Mesenchymal stem cell (in vitro differentiated cells and primary cell): ENCODE data around the gene GSK3B.

ENCODE experiments used
- DNase-seq: peaks from one replicate; pipeline ENCODE4 v3.0.0-alpha.2; 2013
- H2AFZ ChIP-seq: one replicate; pipeline ENCODE4 v1.6.1; 2013; ENCODE audit warnings: low read depth, mild to moderate bottlenecking, control low read depth, inconsistent platforms, low read length, moderate library complexity
- H2AK5ac ChIP-seq: 2 replicates; pipeline ENCODE4 v1.6.1; 2013; ENCODE audit warnings: low read length, moderate library complexity, mild to moderate bottlenecking, inconsistent platforms; ENCODE audit not compliant: severe bottlenecking
- H2BK120ac ChIP-seq: one replicate; pipeline ENCODE4 v1.6.1; 2013; ENCODE audit warnings: low read depth, mild to moderate bottlenecking, inconsistent platforms, low read length, moderate library complexity
- H2BK12ac ChIP-seq, 2 experiments: one replicate each; pipeline ENCODE4 v1.6.1; 2013; ENCODE audit warnings: inconsistent platforms in 2 of 2, low read length in 2 of 2, mild to moderate bottlenecking in 2 of 2, moderate library complexity in 2 of 2, control low read depth in 1 of 2
- H2BK15ac ChIP-seq: one replicate; pipeline ENCODE4 v1.6.1; 2013; ENCODE audit warnings: mild to moderate bottlenecking, low read depth, inconsistent platforms; ENCODE audit not compliant: poor library complexity, severe bottlenecking
- H2BK5ac ChIP-seq: 2 replicates; pipeline ENCODE4 v1.6.1; 2013; ENCODE audit warnings: low read depth, mild to moderate bottlenecking, low read length, control low read depth, inconsistent platforms; ENCODE audit not compliant: poor library complexity, severe bottlenecking
- H3K14ac ChIP-seq, 2 experiments: one replicate each; pipeline ENCODE4 v1.6.1; 2013; ENCODE audit warnings: inconsistent platforms in 2 of 2, low read length in 2 of 2, control low read depth in 1 of 2, mild to moderate bottlenecking in 1 of 2, moderate library complexity in 1 of 2
- H3K18ac ChIP-seq, 2 experiments: one replicate each; pipeline ENCODE4 v1.6.1; 2013; ENCODE audit warnings: inconsistent platforms in 2 of 2, low read length in 2 of 2, control low read depth in 1 of 2, low read depth in 1 of 2, mild to moderate bottlenecking in 1 of 2
- H3K23ac ChIP-seq, 2 experiments: one replicate each; pipeline ENCODE4 v1.6.1; 2013; ENCODE audit warnings: inconsistent platforms in 2 of 2, low read length in 2 of 2, mild to moderate bottlenecking in 2 of 2, moderate library complexity in 2 of 2, control low read depth in 1 of 2
- H3K27ac ChIP-seq: 2 replicates; pipeline ENCODE4 v1.5.1; 2013; ENCODE audit warnings: mild to moderate bottlenecking, moderate library complexity, low read length, control low read depth, inconsistent platforms; ENCODE audit not compliant: poor library complexity, severe bottlenecking
- H3K27me3 ChIP-seq, 2 experiments: 2 replicates each; pipeline versions ENCODE4 v1.6.1 to v1.7.0; 2013; ENCODE audit warnings: low read length in 2 of 2, mild to moderate bottlenecking in 2 of 2, moderate library complexity in 2 of 2, control low read depth in 1 of 2, inconsistent platforms in 1 of 2; ENCODE audit not compliant: control insufficient read depth in 1 of 2, insufficient read depth in 1 of 2
- H3K36me3 ChIP-seq, 2 experiments: 2 replicates each; pipeline versions ENCODE4 v1.6.1 to v1.7.0; 2013; ENCODE audit warnings: low read length in 2 of 2, control low read depth in 1 of 2, inconsistent platforms in 1 of 2, low read depth in 1 of 2, mild to moderate bottlenecking in 1 of 2; ENCODE audit not compliant: insufficient read depth in 2 of 2, control insufficient read depth in 1 of 2
- H3K4ac ChIP-seq, 2 experiments: one replicate each; pipeline ENCODE4 v1.6.1; 2013; ENCODE audit warnings: inconsistent platforms in 2 of 2, low read length in 2 of 2, mild to moderate bottlenecking in 2 of 2, moderate library complexity in 2 of 2, control low read depth in 1 of 2, low read depth in 1 of 2
- H3K4me1 ChIP-seq: 2 replicates; pipeline ENCODE4 v1.6.1; 2013; ENCODE audit warnings: low read depth, low read length, control low read depth; ENCODE audit not compliant: control insufficient read depth, insufficient read depth
- H3K4me2 ChIP-seq: 2 replicates; pipeline ENCODE4 v1.6.1; 2013; ENCODE audit warnings: low read length, mild to moderate bottlenecking, inconsistent platforms; ENCODE audit not compliant: poor library complexity, severe bottlenecking
- H3K4me3 ChIP-seq, 2 experiments: 2 replicates each; pipeline versions ENCODE4 v1.5.1 to v1.7.0; 2013; ENCODE audit warnings: low read length in 2 of 2, mild to moderate bottlenecking in 2 of 2, control low read depth in 1 of 2, low read depth in 1 of 2; ENCODE audit not compliant: insufficient read depth in 1 of 2
- H3K79me1 ChIP-seq: replicated peaks from 2 replicates; pipeline ENCODE4 v1.6.1; 2013; ENCODE audit warnings: mild to moderate bottlenecking, control low read depth, low read length, inconsistent platforms; ENCODE audit not compliant: poor library complexity, severe bottlenecking
- H3K9ac ChIP-seq: 2 replicates; pipeline ENCODE4 v1.7.0; 2013; ENCODE audit warnings: mild to moderate bottlenecking, low read length, moderate library complexity
- H3K9me3 ChIP-seq: 2 replicates; pipeline ENCODE4 v1.7.0; 2013; ENCODE audit warnings: mild to moderate bottlenecking, low read length; ENCODE audit not compliant: control insufficient read depth
- H4K8ac ChIP-seq: one replicate; pipeline ENCODE4 v1.6.1; 2013; ENCODE audit warnings: inconsistent platforms, mild to moderate bottlenecking, low read length, moderate library complexity
- H4K91ac ChIP-seq: one replicate; pipeline ENCODE4 v1.6.1; 2013; ENCODE audit warnings: mild to moderate bottlenecking, low read length, inconsistent platforms
- WGBS: methylation state at CpG from one replicate; pipeline ENCODE4 v1.1.7; 2013; ENCODE audit warnings: mixed read lengths; 5-methylcytosine and 5-hydroxymethylcytosine counted together

Gene GSK3B

GRCh38 chr3:119800844-119801243 is 293.4 kb downstream of the GSK3B start:
- Histone ChIP-seq H3K9me3 (no peaks in the 10 kb centered on the region), H2BK15ac (no peak overlapping the region), H2AK5ac (no peak overlapping the region), H3K4me3 (no peak overlapping the region), H3K27me3 (peaks cover 7 to 40% of the 10 kb centered on the region in 2 experiments), H2BK5ac (no peak overlapping the region), H3K79me1 (no peaks in the 10 kb centered on the region), H3K23ac (no peak overlapping the region), H3K27ac (no peak overlapping the region), H3K9ac (no peak overlapping the region), H3K36me3 (no peaks in the 10 kb centered on the region), H3K14ac (no peak overlapping the region), H2BK12ac (no peak overlapping the region), H2BK120ac (no peak overlapping the region), H3K4me2 (no peak overlapping the region), H3K4ac (no peak overlapping the region), H4K91ac (no peak overlapping the region), H2AFZ (no peak overlapping the region), H3K18ac (no peak overlapping the region), H3K4me1 (no peaks in the 10 kb centered on the region), H4K8ac (no peak overlapping the region)
- DNase-seq = no peak
- 92% methylated on average over 3 of the region's 4 CpGs for WGBS

GRCh38 chr3:119796785-119797184 is 297.5 kb downstream of the GSK3B start:
- H2BK5ac ChIP-seq = no peak overlapping the region
- no peaks in the 10 kb centered on the region for H3K9me3 ChIP-seq
- H3K79me1 ChIP-seq = no peaks in the 10 kb centered on the region
- no peak overlapping the region for H3K9ac ChIP-seq
- no peak overlapping the region for H3K4ac ChIP-seq
- WGBS = 63% methylated on average over 1 of the region's 2 CpGs
- H3K18ac ChIP-seq = no peak overlapping the region
- peaks cover 6 to 23% of the 10 kb centered on the region in 2 experiments for H3K27me3 ChIP-seq
- no peak overlapping the region for H3K27ac ChIP-seq
- H3K4me2 ChIP-seq = no peak overlapping the region
- no peak overlapping the region for H3K4me3 ChIP-seq
- H3K23ac ChIP-seq = no peak overlapping the region
- H2BK120ac ChIP-seq = no peak overlapping the region
- H4K91ac ChIP-seq = no peak overlapping the region
- no peak overlapping the region for H2AFZ ChIP-seq
- no peaks in the 10 kb centered on the region for H3K36me3 ChIP-seq
- DNase-seq = no peak
- no peak overlapping the region for H2BK15ac ChIP-seq
- no peak overlapping the region for H3K14ac ChIP-seq
- no peak overlapping the region for H2BK12ac ChIP-seq
- H4K8ac ChIP-seq = no peak overlapping the region
- peaks cover 2% of the 10 kb centered on the region for H3K4me1 ChIP-seq
- H2AK5ac ChIP-seq = no peak overlapping the region

DNA sequence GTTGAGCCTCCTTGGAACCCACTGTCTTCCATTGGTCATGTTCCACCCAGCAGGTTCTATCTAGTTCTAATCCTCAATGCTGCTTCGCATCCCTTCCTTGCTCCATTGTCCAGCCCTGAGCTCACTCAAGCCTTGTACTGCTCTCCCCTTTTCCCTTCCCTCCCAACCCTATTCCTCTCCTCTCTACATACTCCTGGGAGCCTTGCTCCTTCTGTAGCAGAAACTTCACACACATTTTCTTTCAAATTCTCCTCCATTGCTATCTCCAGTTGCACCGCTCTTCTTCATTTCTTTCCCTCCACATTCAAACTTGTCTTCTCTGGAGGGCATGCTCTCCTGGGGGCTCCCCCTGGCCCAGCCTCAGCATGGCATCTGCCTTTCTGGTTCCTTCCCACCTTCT is 297.9 kb downstream of the GSK3B start:
- H3K4me3 ChIP-seq = no peak overlapping the region
- no peak overlapping the region for H3K9ac ChIP-seq
- H3K14ac ChIP-seq = no peak overlapping the region
- no peak overlapping the region for H3K18ac ChIP-seq
- no peaks in the 10 kb centered on the region for H3K36me3 ChIP-seq
- no peak overlapping the region for H4K8ac ChIP-seq
- H3K23ac ChIP-seq = no peak overlapping the region
- no peak overlapping the region for H3K4me2 ChIP-seq
- no peak overlapping the region for H3K27ac ChIP-seq
- H2BK120ac ChIP-seq = no peak overlapping the region
- H2AFZ ChIP-seq = no peak overlapping the region
- peaks cover 2% of the 10 kb centered on the region for H3K4me1 ChIP-seq
- no peak overlapping the region for H3K4ac ChIP-seq
- peaks cover 2 to 19% of the 10 kb centered on the region in 2 experiments for H3K27me3 ChIP-seq
- H2BK12ac ChIP-seq = no peak overlapping the region
- DNase-seq = no peak
- no peaks in the 10 kb centered on the region for H3K79me1 ChIP-seq
- H4K91ac ChIP-seq = no peak overlapping the region
- 99% methylated on average over 2 of the region's 2 CpGs for WGBS
- no peaks in the 10 kb centered on the region for H3K9me3 ChIP-seq
- no peak overlapping the region for H2AK5ac ChIP-seq
- no peak overlapping the region for H2BK15ac ChIP-seq
- H2BK5ac ChIP-seq = no peak overlapping the region

DNA sequence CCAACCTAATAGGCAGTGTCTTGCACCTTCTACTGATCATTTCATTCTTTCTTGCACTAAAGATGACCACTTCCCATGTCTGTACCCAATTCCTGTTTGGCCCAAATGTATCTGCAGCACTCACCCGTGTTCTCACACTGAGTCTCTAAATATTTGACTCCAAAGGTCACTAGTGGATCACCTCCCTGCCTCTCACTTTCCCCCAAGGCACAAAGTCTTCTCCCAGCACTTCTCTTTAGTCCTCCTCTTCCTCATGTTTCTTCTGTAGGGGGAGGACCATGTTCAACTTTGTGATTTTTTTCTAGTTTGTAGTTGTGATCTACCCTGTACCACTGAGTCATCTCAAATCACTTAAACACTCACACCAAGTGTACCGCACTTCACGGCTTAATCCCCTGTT is 298.4 kb downstream of the GSK3B start:
- no peak overlapping the region for H2AFZ ChIP-seq
- peak overlapping the region; percentile 13 for H4K91ac ChIP-seq
- no peak for DNase-seq
- H3K18ac ChIP-seq = no peak overlapping the region
- no peak overlapping the region for H2BK5ac ChIP-seq
- no peak overlapping the region for H2BK120ac ChIP-seq
- H3K27ac ChIP-seq = no peak overlapping the region
- no peaks in the 10 kb centered on the region for H3K79me1 ChIP-seq
- H3K14ac ChIP-seq = no peak overlapping the region
- peaks cover 2% of the 10 kb centered on the region for H3K4me1 ChIP-seq
- peaks cover 0 to 16% of the 10 kb centered on the region in 2 experiments for H3K27me3 ChIP-seq
- H2BK12ac ChIP-seq = no peak overlapping the region
- H3K9ac ChIP-seq = no peak overlapping the region
- H3K4me2 ChIP-seq = no peak overlapping the region
- no peak overlapping the region for H3K4me3 ChIP-seq
- no peaks in the 10 kb centered on the region for H3K9me3 ChIP-seq
- H2AK5ac ChIP-seq = no peak overlapping the region
- no peak overlapping the region for H2BK15ac ChIP-seq
- no peaks in the 10 kb centered on the region for H3K36me3 ChIP-seq
- H3K23ac ChIP-seq = no peak overlapping the region
- 74% methylated on average over 3 of the region's 3 CpGs for WGBS
- H3K4ac ChIP-seq = no peak overlapping the region
- no peak overlapping the region for H4K8ac ChIP-seq
